Measurements from ENCODE around the gene RBL1.
"Not testable (repeated sequence)": the region's sequence is repeated elsewhere in the genome, so short reads cannot be mapped to it uniquely, and the experiment has no call there.

RBL1 gene

GRCh38 chr20:37072293-37073196 lies 23.3 kb downstream of the RBL1 start:
- DNase-seq, result no peak

GRCh38 chr20:37071481-37071911 lies 24.3 kb downstream of the RBL1 start:
- no peak for DNase-seq

GRCh38 chr20:37069563-37069962 lies 26.2 kb downstream of the RBL1 start:
- not testable (repeated sequence) for DNase-seq

GRCh38 chr20:37066168-37066567 lies 29.6 kb downstream of the RBL1 start:
- DNase-seq, result no peak

- DNase-seq, result no peak
Observed at GRCh38 chr20:37055276-37055675, 40.5 kb downstream of the RBL1 start.

GRCh38 chr20:37053230-37053950 lies 42.4 kb downstream of the RBL1 start:
- no peak for DNase-seq

- DNase-seq, result no peak
Observed at GRCh38 chr20:37042986-37043972, 52.5 kb downstream of the RBL1 start.

- not testable (repeated sequence) for DNase-seq
Observed at GRCh38 chr20:37039366-37039765, 56.4 kb downstream of the RBL1 start.

- DNase-seq, result no peak
Observed at GRCh38 chr20:37032077-37032476, 63.7 kb downstream of the RBL1 start.

GRCh38 chr20:37020636-37021035 lies 75.2 kb downstream of the RBL1 start:
- DNase-seq, result no peak

GRCh38 chr20:37012631-37013030 lies 83.2 kb downstream of the RBL1 start:
- not testable (repeated sequence) for DNase-seq

GRCh38 chr20:37011858-37012257 lies 83.9 kb downstream of the RBL1 start:
- not testable (repeated sequence) for DNase-seq

- DNase-seq, result no peak
Observed at GRCh38 chr20:37011147-37011546, 84.7 kb downstream of the RBL1 start.

- no peak for DNase-seq
Observed at GRCh38 chr20:37007898-37008649, 87.7 kb downstream of the RBL1 start.

GRCh38 chr20:37005062-37005942 lies 90.5 kb downstream of the RBL1 start:
- not testable (repeated sequence) for DNase-seq

GRCh38 chr20:37001634-37002033 lies 94.2 kb downstream of the RBL1 start:
- not testable (repeated sequence) for DNase-seq

GRCh38 chr20:37000171-37000570 lies 95.6 kb downstream of the RBL1 start:
- DNase-seq, result not testable (repeated sequence)

GRCh38 chr20:36998652-36999051 lies 97.1 kb downstream of the RBL1 start:
- DNase-seq, result no peak

- no peak for DNase-seq
Observed at GRCh38 chr20:36997121-36997520, 98.7 kb downstream of the RBL1 start.

- not testable (repeated sequence) for DNase-seq
Observed at GRCh38 chr20:36994221-36994620, 101.6 kb downstream of the RBL1 start.
